Measurements from ENCODE around the gene DYNLT4.
"Not testable (repeated sequence)": the region's sequence is repeated elsewhere in the genome, so short reads cannot be mapped to it uniquely, and the experiment has no call there.

DYNLT4 gene

GRCh38 chr1:44819196-44819607 is 12.1 kb upstream of the DYNLT4 start:
- H3K9me3 ChIP-seq = no peaks in the 10 kb centered on the region
- no peaks in the 10 kb centered on the region for H3K27me3 ChIP-seq
- no peak for TF ChIP-seq CTCF (IDR thresholded peaks at IDR 0.05; ENCODE audit: low read depth, low read length)
- DNase-seq = no peak
- peak overlapping the region; percentile 55 for H3K4me3 ChIP-seq (ENCODE audit: low read depth, low read length)
- no peaks in the 10 kb centered on the region for H3K36me3 ChIP-seq
- H3K4me1 ChIP-seq = no peaks in the 10 kb centered on the region

- no peaks in the 10 kb centered on the region for H3K27me3 ChIP-seq
- no peaks in the 10 kb centered on the region for H3K4me1 ChIP-seq
- no peaks in the 10 kb centered on the region for H3K36me3 ChIP-seq
- TF ChIP-seq CTCF (IDR thresholded peaks at IDR 0.05; ENCODE audit: low read depth, low read length) = no peak
- no peak overlapping the region for H3K4me3 ChIP-seq (ENCODE audit: low read depth, low read length)
- H3K9me3 ChIP-seq = no peaks in the 10 kb centered on the region
- DNase-seq = no peak
Measured at GRCh38 chr1:44817771-44818495, 10.8 kb upstream of the DYNLT4 start.

- DNase-seq = no peak
- no peak overlapping the region for H3K4me3 ChIP-seq (ENCODE audit: low read depth, low read length)
- no peaks in the 10 kb centered on the region for H3K36me3 ChIP-seq
- no peak for TF ChIP-seq CTCF (IDR thresholded peaks at IDR 0.05; ENCODE audit: low read depth, low read length)
- no peaks in the 10 kb centered on the region for H3K4me1 ChIP-seq
- no peaks in the 10 kb centered on the region for H3K9me3 ChIP-seq
- no peaks in the 10 kb centered on the region for H3K27me3 ChIP-seq
Measured at GRCh38 chr1:44817307-44817706, 10.2 kb upstream of the DYNLT4 start.

- not testable (repeated sequence) for H3K36me3 ChIP-seq; H3K9me3 ChIP-seq; DNase-seq; H3K27me3 ChIP-seq; H3K4me3 ChIP-seq (ENCODE audit: low read depth, low read length); H3K4me1 ChIP-seq
Measured at GRCh38 chr1:44815926-44816325, 8.8 kb upstream of the DYNLT4 start.

GRCh38 chr1:44812822-44813543 is 5.8 kb upstream of the DYNLT4 start:
- DNase-seq = no peak
- Histone ChIP-seq H3K36me3 (no peaks in the 10 kb centered on the region), H3K4me3 (ENCODE audit: low read depth, low read length) (no peak overlapping the region), H3K27me3 (no peaks in the 10 kb centered on the region), H3K9me3 (no peaks in the 10 kb centered on the region), H3K4me1 (peaks cover 7% of the 10 kb centered on the region)
- TF ChIP-seq CTCF (IDR thresholded peaks at IDR 0.05; ENCODE audit: low read depth, low read length) = no peak

- peaks cover 20% of the 10 kb centered on the region for H3K4me1 ChIP-seq
- H3K27me3 ChIP-seq = no peaks in the 10 kb centered on the region
- DNase-seq = no peak
- no peak overlapping the region for H3K4me3 ChIP-seq (ENCODE audit: low read depth, low read length)
- H3K36me3 ChIP-seq = no peaks in the 10 kb centered on the region
- H3K9me3 ChIP-seq = no peaks in the 10 kb centered on the region
- TF ChIP-seq CTCF (IDR thresholded peaks at IDR 0.05; ENCODE audit: low read depth, low read length) = no peak
Measured at GRCh38 chr1:44811234-44811633, 4.1 kb upstream of the DYNLT4 start.

- DNase-seq; H3K36me3 ChIP-seq; H3K27me3 ChIP-seq; H3K4me3 ChIP-seq (ENCODE audit: low read depth, low read length); H3K9me3 ChIP-seq: not testable (repeated sequence)
- H3K4me1 ChIP-seq = peaks cover 20% of the 10 kb centered on the region
Measured at GRCh38 chr1:44810762-44811105, 3.6 kb upstream of the DYNLT4 start.

Measured in BE2C (cell line).